ENCODE data around the gene ACTN4.

DNA sequence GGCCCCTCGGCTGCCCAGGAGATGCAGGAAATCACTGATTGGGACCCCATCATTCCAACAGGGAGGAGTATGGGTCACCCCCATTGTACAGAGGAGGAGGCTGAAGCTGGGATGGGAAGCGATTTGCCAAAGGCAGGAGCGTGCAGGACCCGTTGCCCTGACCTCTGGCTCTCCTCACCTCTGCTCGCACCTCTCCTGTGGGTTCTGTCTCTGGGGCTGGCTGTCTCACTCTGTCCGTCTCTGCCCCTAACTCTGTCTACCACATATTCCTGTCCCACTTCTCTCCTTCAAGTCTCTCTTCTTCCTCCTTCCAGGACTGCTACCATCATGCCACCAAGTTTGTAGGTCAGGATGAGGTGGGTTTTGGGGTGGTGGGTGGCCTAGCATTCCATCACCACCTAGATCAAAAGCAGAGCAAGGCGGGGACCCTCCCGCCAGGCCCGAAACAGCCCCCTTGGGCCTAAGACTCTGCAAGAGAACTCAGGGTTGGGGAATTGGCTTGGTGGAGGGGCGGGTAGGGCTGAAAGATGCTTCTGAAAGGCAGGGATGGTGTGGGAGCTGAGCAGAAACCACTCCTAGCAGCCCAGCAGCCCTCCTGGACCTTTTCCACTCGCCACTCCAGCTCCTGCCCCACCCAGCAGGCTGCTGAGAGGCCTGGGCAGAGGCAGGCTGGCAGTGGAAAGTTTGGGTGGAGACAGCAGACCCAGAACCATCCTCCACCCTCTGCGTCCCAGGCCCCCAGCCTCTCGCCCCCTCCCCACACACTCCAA, 126.9 kb downstream of the ACTN4 start:
- TF ChIP-seq CTCF (IDR thresholded peaks at IDR 0.05; ENCODE audit: extremely low read depth in 1 of 2, insufficient read depth in 1 of 2, low read depth in 1 of 2, low read length in 2 of 2), result no peak
- TF ChIP-seq, protein P1, sequence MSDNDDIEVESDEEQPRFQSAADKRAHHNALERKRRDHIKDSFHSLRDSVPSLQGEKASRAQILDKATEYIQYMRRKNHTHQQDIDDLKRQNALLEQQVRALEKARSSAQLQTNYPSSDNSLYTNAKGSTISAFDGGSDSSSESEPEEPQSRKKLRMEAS (IDR thresholded peaks at IDR 0.05; ENCODE audit: insufficient read depth, insufficient read length), result no peak
- TF ChIP-seq POLR2A (IDR thresholded peaks at IDR 0.05; ENCODE audit: low read depth, low read length), result no peak
- no peak for TF ChIP-seq POLR2AphosphoS5 (IDR thresholded peaks at IDR 0.05; ENCODE audit: insufficient read depth, low read depth, low read length)
- no peak for TF ChIP-seq EZH2 (IDR thresholded peaks at IDR 0.05; ENCODE audit: borderline replicate concordance, low read depth, low read length, severe bottlenecking)
- no peak for TF ChIP-seq JUN (IDR thresholded peaks at IDR 0.05; ENCODE audit: borderline replicate concordance, insufficient read depth, insufficient read length, low read depth)
- TF ChIP-seq MYC (IDR thresholded peaks at IDR 0.05; ENCODE audit: low read depth, low read length), result no peak
- no peak for TF ChIP-seq FOS (IDR thresholded peaks at IDR 0.05; ENCODE audit: borderline replicate concordance, insufficient read depth, low read length)
- TF ChIP-seq GATA2 (IDR thresholded peaks at IDR 0.05; ENCODE audit: insufficient read depth, insufficient read length, low read depth, low read length), result no peak
